NCI-H1105 (cell line): Measurements from ENCODE around the gene TBL3.

ENCODE experiments used
- DNase-seq: peaks from one replicate; lab custom pipeline; 2025; lab: John Stamatoyannopoulos, UW

TBL3 gene

DNA sequence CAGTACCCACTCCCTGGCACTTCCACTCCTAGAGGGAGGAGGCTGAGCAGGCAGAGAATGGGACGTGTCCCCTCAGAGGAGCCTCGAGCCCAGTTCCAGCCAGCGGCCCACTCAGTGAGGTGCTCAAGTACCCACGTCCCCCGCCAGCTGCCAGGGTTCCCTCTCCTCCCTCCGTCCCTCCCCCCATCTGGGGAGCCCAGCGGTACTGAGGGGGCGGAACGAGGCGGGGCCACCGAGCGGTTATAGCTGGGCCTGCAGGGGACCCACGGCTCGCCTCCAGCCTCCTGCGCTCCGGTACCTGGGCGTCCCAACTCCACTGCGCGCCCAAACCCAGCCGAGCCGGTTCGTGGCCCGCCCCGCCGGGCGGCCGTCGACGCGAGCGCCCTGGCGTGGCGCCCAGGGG lies 47.7 kb downstream of the TBL3 start, which contains the start of gene NPW:
Gene NPW (plus strand): TSS at position 268 of the 403 bp plus-strand sequence.
- no peak for DNase-seq

- DNase-seq = no peak
These were observed 48.3 kb downstream of the TBL3 start for GRCh38 chr16:2019921-2020831.

DNA sequence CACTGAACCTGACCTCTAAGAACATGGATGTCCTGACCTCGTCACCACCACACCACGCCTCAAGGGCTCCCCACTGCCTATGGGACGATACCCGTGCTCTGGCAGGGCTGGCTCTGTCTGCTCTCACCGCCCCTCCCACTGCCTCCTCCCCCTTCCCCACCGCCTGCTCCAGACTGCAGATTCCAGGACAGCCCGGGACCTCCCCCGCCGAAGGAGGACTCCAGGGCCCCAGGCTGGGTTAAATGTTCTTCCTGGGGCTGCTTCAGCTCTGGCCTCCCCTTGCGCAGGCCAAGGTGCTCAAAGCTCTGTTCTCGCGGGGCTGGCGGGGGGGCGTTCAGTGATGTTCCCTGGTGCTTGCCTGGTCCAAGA lies 50.9 kb downstream of the TBL3 start:
- DNase-seq = no peak

GRCh38 chr16:2023092-2024031 lies 51.5 kb downstream of the TBL3 start:
- DNase-seq = peak; percentile 53

DNA sequence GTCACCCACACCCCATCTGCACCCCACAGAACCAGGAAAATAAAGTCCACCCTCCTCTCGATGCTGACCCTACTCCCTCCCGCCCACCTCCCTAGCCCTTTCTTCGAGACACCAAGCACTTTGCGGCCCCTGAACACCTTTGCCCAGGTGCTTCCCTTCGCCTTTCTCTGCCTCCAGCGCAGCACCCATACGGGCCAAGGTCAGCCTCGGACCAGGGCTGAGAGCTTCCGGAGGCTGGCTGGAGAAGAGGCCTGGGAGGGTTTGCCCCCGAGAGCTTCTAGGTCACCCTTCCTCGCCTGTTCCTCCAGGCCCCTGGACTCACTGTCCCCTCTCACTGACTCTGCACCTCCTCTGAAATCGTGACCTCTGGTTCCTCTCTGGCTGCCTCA lies 52.2 kb downstream of the TBL3 start:
- no peak for DNase-seq

DNA sequence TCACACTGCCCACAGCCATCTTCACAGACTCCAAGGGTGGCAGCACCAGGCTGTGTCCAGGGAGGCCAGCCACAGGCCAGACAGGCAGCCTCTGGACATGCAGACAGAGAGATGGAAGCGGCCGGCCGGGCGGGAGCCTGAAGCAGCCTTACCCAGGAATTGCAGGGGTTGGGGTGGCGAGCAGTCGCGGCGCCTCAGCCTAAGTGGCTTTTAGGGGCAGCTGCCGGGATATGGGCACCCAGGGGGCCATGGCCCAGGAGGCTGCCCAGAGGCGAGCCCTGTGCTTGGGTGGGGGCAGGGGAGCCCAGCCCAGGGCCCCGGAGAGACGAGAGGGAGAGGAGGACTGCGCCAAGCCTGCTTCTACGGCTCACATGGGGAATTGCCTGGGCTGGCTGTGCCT lies 53.4 kb downstream of the TBL3 start:
- no peak for DNase-seq

DNA sequence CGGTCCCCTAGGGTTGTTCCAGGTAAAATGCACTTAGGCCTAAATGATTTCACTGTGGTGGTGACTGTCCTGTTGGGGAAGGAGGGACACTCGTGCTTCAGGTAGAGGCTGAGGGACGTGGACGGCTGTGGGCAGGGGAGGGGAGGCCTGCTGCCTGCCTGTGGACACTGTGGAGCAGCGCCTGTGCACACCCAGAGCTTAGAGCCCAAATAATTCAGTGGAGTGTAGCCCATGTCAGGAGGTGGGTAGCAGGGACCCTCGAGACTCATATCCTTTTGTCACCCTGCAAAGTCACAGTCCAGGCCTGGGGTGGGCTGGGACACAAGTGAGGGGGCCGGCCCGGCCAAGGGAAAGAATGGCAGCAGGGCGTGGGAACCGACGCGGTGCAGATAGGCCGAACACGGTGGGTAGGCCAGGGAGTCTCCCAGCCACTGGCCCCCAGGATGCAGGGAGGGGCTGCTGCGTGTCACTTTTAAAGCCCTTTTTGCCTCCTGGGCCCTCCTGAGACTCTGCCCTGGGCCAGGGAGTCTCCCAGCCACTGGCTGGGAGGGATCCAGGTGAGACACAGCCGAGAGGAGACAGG lies 54.1 kb downstream of the TBL3 start:
- DNase-seq = no peak

GRCh38 chr16:2026461-2027023 lies 54.7 kb downstream of the TBL3 start, which contains the start of gene NHERF2:
TSS of gene NHERF2 (plus strand) at chr16:2026902. CDS start at chr16:2027006, 104 bp downstream.
- DNase-seq = no peak

GRCh38 chr16:2027024-2028010 lies 55.5 kb downstream of the TBL3 start:
- no peak for DNase-seq

DNA sequence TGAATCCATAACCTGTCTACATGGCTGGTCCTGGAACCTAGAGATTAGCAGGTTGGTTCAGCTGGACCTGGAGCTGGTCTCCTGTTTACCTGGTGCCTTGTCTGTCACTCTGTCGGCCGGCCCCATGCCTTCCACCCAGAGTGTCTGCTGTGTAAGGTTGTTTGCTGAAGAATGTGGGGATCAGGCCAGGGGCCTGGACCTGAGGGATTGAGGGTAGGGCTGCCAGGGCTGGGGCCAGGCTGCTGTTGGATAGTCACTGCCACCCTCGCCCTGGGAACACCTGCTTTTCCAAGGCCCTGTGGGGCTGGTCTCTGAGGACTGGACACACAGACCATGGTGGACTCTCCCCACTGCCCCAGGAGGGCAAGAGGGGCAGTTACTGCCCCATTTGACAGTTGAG lies 56.3 kb downstream of the TBL3 start:
- no peak for DNase-seq

DNA sequence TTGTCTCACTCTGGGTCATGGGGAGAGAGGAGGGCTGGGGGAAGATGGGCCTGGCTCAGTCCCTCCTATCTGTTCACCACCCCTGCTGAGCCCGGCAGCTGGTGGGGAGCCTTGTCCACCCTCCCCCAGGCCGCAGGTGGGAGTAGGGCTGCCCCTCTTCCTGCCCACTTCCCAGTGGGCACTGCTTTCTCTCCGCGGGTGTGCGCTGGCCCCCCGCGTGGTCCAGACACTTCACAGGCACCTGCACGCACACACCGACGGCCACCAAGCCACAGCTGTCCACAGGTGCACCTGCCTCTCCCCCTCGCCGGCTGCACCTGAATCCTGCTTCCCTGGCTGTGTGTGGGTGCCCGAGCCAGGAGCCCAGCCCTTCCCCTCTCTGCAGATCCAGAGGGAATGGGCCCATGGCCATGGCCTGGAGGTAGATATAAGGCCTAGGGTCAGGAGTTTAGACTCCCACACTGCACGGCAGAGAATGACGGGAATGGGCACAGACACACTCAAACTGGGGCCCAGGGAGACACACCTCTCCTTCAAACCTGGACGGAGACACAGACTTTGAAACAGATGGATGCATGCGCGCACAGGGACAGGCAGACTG lies 56.9 kb downstream of the TBL3 start:
- no peak for DNase-seq

DNA sequence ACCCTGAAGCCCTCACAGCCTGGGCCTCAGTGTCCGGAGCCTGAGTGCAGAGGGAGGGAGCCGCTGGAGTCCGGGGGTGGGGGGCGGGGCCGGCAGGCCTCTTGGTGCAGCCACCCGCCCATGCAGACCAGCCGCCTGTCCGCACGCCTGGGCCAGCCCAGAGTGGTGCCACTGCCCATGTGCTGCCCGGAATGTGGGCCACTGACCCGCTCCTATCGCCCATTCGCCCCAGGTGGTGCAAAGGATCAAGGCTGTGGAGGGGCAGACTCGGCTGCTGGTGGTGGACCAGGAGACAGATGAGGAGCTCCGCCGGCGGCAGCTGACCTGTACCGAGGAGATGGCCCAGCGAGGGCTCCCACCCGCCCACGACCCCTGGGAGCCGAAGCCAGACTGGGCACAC lies 57.5 kb downstream of the TBL3 start:
- DNase-seq = no peak

DNA sequence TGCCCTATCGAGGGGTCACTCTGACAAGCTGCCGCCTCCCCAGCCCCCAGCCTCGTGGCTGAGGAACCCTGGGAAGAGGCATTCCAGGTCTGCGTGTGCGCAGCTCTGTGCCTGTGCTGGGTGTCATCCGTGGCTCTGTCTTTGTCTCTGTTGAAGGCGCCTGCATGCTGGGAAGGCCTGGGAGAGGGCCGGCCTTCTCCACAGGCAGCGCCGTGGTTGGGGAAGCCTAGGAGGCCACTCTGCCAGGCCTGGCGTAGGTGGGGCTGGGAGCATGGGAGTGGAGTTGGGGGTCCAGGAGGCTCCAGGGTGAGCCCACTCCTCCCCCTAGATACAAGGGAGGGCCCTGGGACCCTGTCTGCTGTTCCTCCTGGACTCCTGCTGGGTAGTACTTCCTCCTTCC lies 58.2 kb downstream of the TBL3 start:
- DNase-seq = no peak

- no peak for DNase-seq
These were observed 59.3 kb downstream of the TBL3 start for GRCh38 chr16:2031081-2031577.
